Measurements from ENCODE around the gene LEPROT. TPM values are rescaled to one million over a fixed set of nuclear protein-coding genes. Genes with fewer than 3 reads are reported as not detected.

The LEPROT gene
- total RNA-seq, 1 experiment from 2014 or later: 63.1 TPM

GRCh38 chr1:65479554-65480204 is 59.2 kb downstream of the LEPROT start:
- H3K4me1 Mint-ChIP-seq (ENCODE audit: insufficient read depth, unreplicated experiment): peaks cover 8% of the 10 kb centered on the region
- POLR2A ChIA-PET: interaction anchor here (0.6 to 0.8 kb wide), 2 partner anchors 10 to 981 kb away, joined by 3 read pairs; no protein-coding TSS in a partner anchor
- intact Hi-C loops (cut with micrococcal nuclease): no loop called here
- H3K4me3 Mint-ChIP-seq (ENCODE audit: unreplicated experiment): no peak overlapping the region
- H3K27me3 Mint-ChIP-seq (ENCODE audit: insufficient read depth, unreplicated experiment): no peaks in the 10 kb centered on the region
- H3K27ac Mint-ChIP-seq (ENCODE audit: low read depth, unreplicated experiment): no peak overlapping the region
- H3K9me3 Mint-ChIP-seq (ENCODE audit: unreplicated experiment): no peaks in the 10 kb centered on the region
- no peak for DNase-seq (ENCODE audit: unreplicated experiment)
- TF ChIP-seq, protein P1, sequence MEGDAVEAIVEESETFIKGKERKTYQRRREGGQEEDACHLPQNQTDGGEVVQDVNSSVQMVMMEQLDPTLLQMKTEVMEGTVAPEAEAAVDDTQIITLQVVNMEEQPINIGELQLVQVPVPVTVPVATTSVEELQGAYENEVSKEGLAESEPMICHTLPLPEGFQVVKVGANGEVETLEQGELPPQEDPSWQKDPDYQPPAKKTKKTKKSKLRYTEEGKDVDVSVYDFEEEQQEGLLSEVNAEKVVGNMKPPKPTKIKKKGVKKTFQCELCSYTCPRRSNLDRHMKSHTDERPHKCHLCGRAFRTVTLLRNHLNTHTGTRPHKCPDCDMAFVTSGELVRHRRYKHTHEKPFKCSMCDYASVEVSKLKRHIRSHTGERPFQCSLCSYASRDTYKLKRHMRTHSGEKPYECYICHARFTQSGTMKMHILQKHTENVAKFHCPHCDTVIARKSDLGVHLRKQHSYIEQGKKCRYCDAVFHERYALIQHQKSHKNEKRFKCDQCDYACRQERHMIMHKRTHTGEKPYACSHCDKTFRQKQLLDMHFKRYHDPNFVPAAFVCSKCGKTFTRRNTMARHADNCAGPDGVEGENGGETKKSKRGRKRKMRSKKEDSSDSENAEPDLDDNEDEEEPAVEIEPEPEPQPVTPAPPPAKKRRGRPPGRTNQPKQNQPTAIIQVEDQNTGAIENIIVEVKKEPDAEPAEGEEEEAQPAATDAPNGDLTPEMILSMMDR (IDR thresholded peaks at IDR 0.05; ENCODE audit: unreplicated experiment): no peak
- no TSS peak for BruUV-seq (replicated peaks)
- no peaks in the 10 kb centered on the region for H3K36me3 Mint-ChIP-seq (ENCODE audit: insufficient read depth, unreplicated experiment)
- CTCF ChIA-PET: interaction anchor here (0.8 to 2.4 kb wide), 3 partner anchors 21 to 208 kb away, joined by 3 to 15 read pairs (median 5); no protein-coding TSS in a partner anchor

DNA sequence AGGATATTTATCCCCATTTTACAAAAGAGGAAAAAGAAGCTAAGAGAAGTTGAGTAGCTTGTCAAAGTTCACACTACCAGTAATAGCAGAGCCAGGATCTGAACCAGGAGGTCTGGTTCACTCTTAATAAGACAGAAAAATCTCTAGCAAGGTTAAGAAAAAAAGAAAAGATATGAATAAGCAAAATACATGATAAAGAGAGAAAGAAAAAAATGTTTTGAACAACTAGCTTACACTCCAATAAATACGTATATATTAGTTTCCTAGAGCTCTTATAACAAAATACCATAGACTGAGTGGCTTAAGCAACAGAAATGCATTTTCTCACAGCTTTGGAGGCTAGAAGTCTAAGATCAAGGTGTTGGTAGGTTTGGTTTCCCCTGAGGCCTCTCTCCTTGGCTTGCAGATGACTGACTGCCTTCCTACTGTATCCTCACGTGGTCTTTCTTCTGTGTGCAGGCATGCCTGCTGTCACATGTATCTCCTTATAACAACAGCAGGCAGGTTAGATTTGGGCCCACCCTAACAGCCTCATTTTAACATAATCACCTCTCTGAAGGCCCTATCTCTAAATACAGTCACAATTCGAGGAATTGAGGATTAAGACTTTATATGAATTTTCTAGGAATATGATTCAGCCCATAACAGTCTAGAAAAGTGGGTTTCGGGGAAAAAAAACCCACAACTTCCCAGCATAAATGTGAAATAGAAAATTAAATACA is 60.4 kb downstream of the LEPROT start:
- ChIA-PET CTCF (interaction anchor here (0.8 to 2.4 kb wide), 3 partner anchors 21 to 210 kb away, joined by 3 to 15 read pairs (median 3); no protein-coding TSS in a partner anchor), POLR2A (interaction anchor here (0.7 to 0.8 kb wide), 2 partner anchors 11 to 33 kb away, joined by 3 read pairs; no protein-coding TSS in a partner anchor)
- no peaks in the 10 kb centered on the region for H3K9me3 Mint-ChIP-seq (ENCODE audit: unreplicated experiment)
- no peak overlapping the region for H3K27ac Mint-ChIP-seq (ENCODE audit: low read depth, unreplicated experiment)
- TF ChIP-seq, protein P1 (IDR thresholded peaks at IDR 0.05; ENCODE audit: unreplicated experiment): no peak
- no peak for DNase-seq (ENCODE audit: unreplicated experiment)
- no peaks in the 10 kb centered on the region for H3K27me3 Mint-ChIP-seq (ENCODE audit: insufficient read depth, unreplicated experiment)
- H3K4me3 Mint-ChIP-seq (ENCODE audit: unreplicated experiment): no peak overlapping the region
- peaks cover 8% of the 10 kb centered on the region for H3K4me1 Mint-ChIP-seq (ENCODE audit: insufficient read depth, unreplicated experiment)
- intact Hi-C loops (cut with micrococcal nuclease): no loop called here
- BruUV-seq (replicated peaks): no TSS peak
- no peaks in the 10 kb centered on the region for H3K36me3 Mint-ChIP-seq (ENCODE audit: insufficient read depth, unreplicated experiment)

- no peaks in the 10 kb centered on the region for H3K36me3 Mint-ChIP-seq (ENCODE audit: insufficient read depth, unreplicated experiment)
- H3K27me3 Mint-ChIP-seq (ENCODE audit: insufficient read depth, unreplicated experiment): no peaks in the 10 kb centered on the region
- no peak for DNase-seq (ENCODE audit: unreplicated experiment)
- intact Hi-C loops (cut with micrococcal nuclease): no loop called here
- H3K4me1 Mint-ChIP-seq (ENCODE audit: insufficient read depth, unreplicated experiment): no peaks in the 10 kb centered on the region
- no peak overlapping the region for H3K27ac Mint-ChIP-seq (ENCODE audit: low read depth, unreplicated experiment)
- TF ChIP-seq, protein P1 (IDR thresholded peaks at IDR 0.05; ENCODE audit: unreplicated experiment): no peak
- H3K9me3 Mint-ChIP-seq (ENCODE audit: unreplicated experiment): no peaks in the 10 kb centered on the region
- no TSS peak for BruUV-seq (replicated peaks)
- no peak overlapping the region for H3K4me3 Mint-ChIP-seq (ENCODE audit: unreplicated experiment)
- ChIA-PET CTCF (interaction anchor here (0.7 kb wide), 1 partner anchor 213 kb away, joined by 3 read pairs; no protein-coding TSS in a partner anchor), POLR2A (interaction anchor here (0.6 to 0.7 kb wide), 2 partner anchors 8 to 64 kb away, joined by 3 read pairs; no protein-coding TSS in a partner anchor)
These were observed 63.7 kb downstream of the LEPROT start for GRCh38 chr1:65483993-65484754.

Other genes starting within 250 kb of the LEPROT start
- gene DNAJC6, start 111.1 kb upstream of the LEPROT start, total RNA-seq (2022): 7.9 and 8.4 TPM in 2 replicates
- gene LEPR, start within 50 bp of the LEPROT start, total RNA-seq (2022): 12.2 and 16.6 TPM in 2 replicates